ENCODE measurements around the gene RELT. TPM values are rescaled to one million over a fixed set of nuclear protein-coding genes. Genes with fewer than 3 reads are reported as not detected.

Gene RELT
- total and polyA plus RNA-seq, 2 donors (not counting 1 experiment from before 2014, with no cell fraction given) = 71.6 to 92.4 TPM

- Histone ChIP-seq H3K79me2 (ENCODE audit: control insufficient read depth, insufficient read depth, low read length) (peaks cover 91% of the 10 kb centered on the region), H4K20me1 (ENCODE audit: control insufficient read depth, insufficient read depth, low read length, poor library complexity, severe bottlenecking) (peaks cover 34% of the 10 kb centered on the region)
- CTCF ChIA-PET = interaction anchor here (1.9 to 13.9 kb wide), 6 partner anchors 9 to 242 kb away, joined by 5 to 311 read pairs (median 25); partner anchors contain the start of gene RELT
Measured at GRCh38 chr11:73383249-73384124, 7.3 kb downstream of the RELT start.

More at GRCh38 chr11:73383249-73384124, 7.3 kb downstream of the RELT start:
- H3K36me3 ChIP-seq (replicated peaks in 1 of 2; ENCODE audit: control extremely low read depth in 1 of 2, control insufficient read depth in 1 of 2, extremely low read depth in 1 of 2, insufficient read depth in 2 of 2, low read length in 1 of 2) = peaks cover 0 to 24% of the 10 kb centered on the region in 2 experiments
- TF ChIP-seq, protein P1, sequence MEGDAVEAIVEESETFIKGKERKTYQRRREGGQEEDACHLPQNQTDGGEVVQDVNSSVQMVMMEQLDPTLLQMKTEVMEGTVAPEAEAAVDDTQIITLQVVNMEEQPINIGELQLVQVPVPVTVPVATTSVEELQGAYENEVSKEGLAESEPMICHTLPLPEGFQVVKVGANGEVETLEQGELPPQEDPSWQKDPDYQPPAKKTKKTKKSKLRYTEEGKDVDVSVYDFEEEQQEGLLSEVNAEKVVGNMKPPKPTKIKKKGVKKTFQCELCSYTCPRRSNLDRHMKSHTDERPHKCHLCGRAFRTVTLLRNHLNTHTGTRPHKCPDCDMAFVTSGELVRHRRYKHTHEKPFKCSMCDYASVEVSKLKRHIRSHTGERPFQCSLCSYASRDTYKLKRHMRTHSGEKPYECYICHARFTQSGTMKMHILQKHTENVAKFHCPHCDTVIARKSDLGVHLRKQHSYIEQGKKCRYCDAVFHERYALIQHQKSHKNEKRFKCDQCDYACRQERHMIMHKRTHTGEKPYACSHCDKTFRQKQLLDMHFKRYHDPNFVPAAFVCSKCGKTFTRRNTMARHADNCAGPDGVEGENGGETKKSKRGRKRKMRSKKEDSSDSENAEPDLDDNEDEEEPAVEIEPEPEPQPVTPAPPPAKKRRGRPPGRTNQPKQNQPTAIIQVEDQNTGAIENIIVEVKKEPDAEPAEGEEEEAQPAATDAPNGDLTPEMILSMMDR (IDR thresholded peaks at IDR 0.05) = no peak
- TF ChIP-seq EZH2 (IDR thresholded peaks at IDR 0.05; ENCODE audit: borderline replicate concordance, insufficient read depth, low read depth, low read length, poor library complexity, severe bottlenecking) = no peak
- WGBS (ENCODE audit: insufficient coverage) = 58% methylated on average over 6 of the region's 9 CpGs
- Mint-ChIP-seq H3K27ac (peak overlapping the region; percentile 99), H3K4me1 (peaks cover 99% of the 10 kb centered on the region), H3K4me3 (peak overlapping the region; percentile 100), H3K9me3 (ENCODE audit: insufficient read depth) (no peaks in the 10 kb centered on the region), H3K27me3 (no peaks in the 10 kb centered on the region)
- H3K27ac ChIP-seq (ENCODE audit: low read length in 2 of 2) = peak overlapping the region; percentile 98
- POLR2A ChIA-PET = interaction anchor here (0.6 to 2.2 kb wide), 6 partner anchors 11 to 275 kb away, joined by 3 to 6 read pairs (median 3); no protein-coding TSS in a partner anchor
- no peaks in the 10 kb centered on the region for H3K27me3 ChIP-seq (replicated peaks in 1 of 4; ENCODE audit: control extremely low read depth in 1 of 4, control insufficient read depth in 3 of 4, insufficient read depth in 4 of 4, low read length in 3 of 4)
- peaks cover 100% of the 10 kb centered on the region in 2 donors for H3K4me1 ChIP-seq (ENCODE audit: control insufficient read depth in 2 of 2, insufficient read depth in 2 of 2, low read length in 2 of 2)
- H3K4me2 ChIP-seq (replicated peaks; ENCODE audit: low read depth, low read length, poor library complexity, severe bottlenecking) = peak overlapping the region; percentile 89
- ATAC-seq (ENCODE audit: low read depth) (peak; percentile 18), DNase-seq (peak; percentile 73)
- no peak overlapping the region for H2AFZ ChIP-seq (ENCODE audit: insufficient read depth, low read depth, low read length, poor library complexity, severe bottlenecking)
- H3K9ac ChIP-seq (ENCODE audit: low read length) = peak overlapping the region; percentile 42
- intact Hi-C loops (cut with micrococcal nuclease) = loop anchor here (1.0 to 5.0 kb wide), 3 partner anchors 10 to 231 kb away; no protein-coding TSS in a partner anchor
- H3K4me3 ChIP-seq (ENCODE audit: control extremely low read depth in 1 of 5, extremely low read depth in 1 of 5, insufficient read depth in 1 of 5, low read depth in 2 of 5, low read length in 4 of 5) = peak overlapping the region in 3 of 5 experiments; percentile 15 to 35 (median 23)
- no peaks in the 10 kb centered on the region for H3K9me3 ChIP-seq (ENCODE audit: control extremely low read depth in 1 of 3, control insufficient read depth in 2 of 3, insufficient read depth in 1 of 3, low read length in 2 of 3)
